ENCODE data around the gene RBBP8NL.
"Not testable (repeated sequence)": the region's sequence is repeated elsewhere in the genome, so short reads cannot be mapped to it uniquely, and the experiment has no call there.

The RBBP8NL gene

GRCh38 chr20:62374331-62375152 is 52.8 kb downstream of the RBBP8NL start:
- DNase-seq (ENCODE audit: low read depth in 2 of 2) = no peak

GRCh38 chr20:62373631-62374179 is 53.6 kb downstream of the RBBP8NL start:
- not testable (repeated sequence) for DNase-seq (ENCODE audit: low read depth in 2 of 2)

- DNase-seq (ENCODE audit: low read depth in 2 of 2) = no peak
These were observed 55.0 kb downstream of the RBBP8NL start for GRCh38 chr20:62372042-62372993.

GRCh38 chr20:62371588-62372041 is 55.7 kb downstream of the RBBP8NL start:
- no peak for DNase-seq (ENCODE audit: low read depth in 2 of 2)

GRCh38 chr20:62370807-62371587 is 56.3 kb downstream of the RBBP8NL start:
- DNase-seq (ENCODE audit: low read depth in 2 of 2) = no peak

GRCh38 chr20:62370115-62370806 is 57.1 kb downstream of the RBBP8NL start:
- DNase-seq (ENCODE audit: low read depth in 2 of 2) = no peak

GRCh38 chr20:62369815-62370114 is 57.6 kb downstream of the RBBP8NL start:
- no peak for DNase-seq (ENCODE audit: low read depth in 2 of 2)

- DNase-seq (ENCODE audit: low read depth in 2 of 2) = no peak
These were observed 58.1 kb downstream of the RBBP8NL start for GRCh38 chr20:62368976-62369814.

GRCh38 chr20:62368392-62368975 is 58.9 kb downstream of the RBBP8NL start:
- no peak for DNase-seq (ENCODE audit: low read depth in 2 of 2)

- DNase-seq (ENCODE audit: low read depth in 2 of 2) = no peak
These were observed 59.5 kb downstream of the RBBP8NL start for GRCh38 chr20:62367633-62368391.

- DNase-seq (ENCODE audit: low read depth in 2 of 2) = no peak
These were observed 60.2 kb downstream of the RBBP8NL start, which contains the start of gene LAMA5 for GRCh38 chr20:62367136-62367632. TSS of gene LAMA5 (minus strand) at chr20:62367312. CDS start at chr20:62367245, 67 bp downstream.

- no peak for DNase-seq (ENCODE audit: low read depth in 2 of 2)
These were observed 60.8 kb downstream of the RBBP8NL start for GRCh38 chr20:62366370-62367135.

GRCh38 chr20:62365814-62366369 is 61.4 kb downstream of the RBBP8NL start:
- DNase-seq (ENCODE audit: low read depth in 2 of 2) = no peak

- DNase-seq (ENCODE audit: low read depth in 2 of 2) = no peak
These were observed 62.2 kb downstream of the RBBP8NL start for GRCh38 chr20:62364911-62365736.

GRCh38 chr20:62363920-62364851 is 63.2 kb downstream of the RBBP8NL start:
- no peak for DNase-seq (ENCODE audit: low read depth in 2 of 2)

All from activated CD4-positive, alpha-beta T cell treated with anti-CD3 and anti-CD28 coated beads for 24 hours (primary cell).